ENCODE results near the gene TXN2.

DNA sequence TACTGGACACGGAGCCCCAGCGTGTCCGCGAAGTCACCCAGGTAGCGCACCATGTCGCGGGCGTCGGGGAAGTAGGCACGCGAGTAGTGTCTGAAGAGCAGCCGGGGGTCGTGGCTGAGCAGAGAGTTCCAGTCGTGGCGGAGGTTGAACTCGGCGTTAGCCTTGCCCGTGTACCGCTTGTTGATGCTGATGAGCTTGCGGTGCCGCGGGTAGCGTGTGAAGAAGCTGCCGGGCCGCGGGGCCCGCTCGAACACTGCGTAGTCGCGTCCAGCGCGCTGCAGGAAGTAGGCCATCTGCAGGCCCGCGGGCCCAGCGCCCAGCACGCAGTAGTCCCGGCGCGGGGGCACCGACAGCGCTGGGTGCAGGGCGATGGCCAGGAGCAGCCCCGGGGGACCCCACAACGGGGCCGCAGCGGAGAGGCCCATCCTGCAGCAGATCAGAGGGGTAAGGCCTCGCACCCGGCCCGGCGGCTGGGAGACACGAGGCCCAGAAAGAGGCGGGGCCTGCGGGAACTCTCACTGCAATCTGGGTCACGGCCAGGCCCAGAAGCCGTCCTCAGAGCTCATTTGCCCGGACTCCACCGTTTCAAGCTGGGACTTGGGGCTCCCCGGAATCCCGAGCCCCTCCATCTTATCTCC is 24.7 kb upstream of the TXN2 start:
- TF ChIP-seq, protein P1, sequence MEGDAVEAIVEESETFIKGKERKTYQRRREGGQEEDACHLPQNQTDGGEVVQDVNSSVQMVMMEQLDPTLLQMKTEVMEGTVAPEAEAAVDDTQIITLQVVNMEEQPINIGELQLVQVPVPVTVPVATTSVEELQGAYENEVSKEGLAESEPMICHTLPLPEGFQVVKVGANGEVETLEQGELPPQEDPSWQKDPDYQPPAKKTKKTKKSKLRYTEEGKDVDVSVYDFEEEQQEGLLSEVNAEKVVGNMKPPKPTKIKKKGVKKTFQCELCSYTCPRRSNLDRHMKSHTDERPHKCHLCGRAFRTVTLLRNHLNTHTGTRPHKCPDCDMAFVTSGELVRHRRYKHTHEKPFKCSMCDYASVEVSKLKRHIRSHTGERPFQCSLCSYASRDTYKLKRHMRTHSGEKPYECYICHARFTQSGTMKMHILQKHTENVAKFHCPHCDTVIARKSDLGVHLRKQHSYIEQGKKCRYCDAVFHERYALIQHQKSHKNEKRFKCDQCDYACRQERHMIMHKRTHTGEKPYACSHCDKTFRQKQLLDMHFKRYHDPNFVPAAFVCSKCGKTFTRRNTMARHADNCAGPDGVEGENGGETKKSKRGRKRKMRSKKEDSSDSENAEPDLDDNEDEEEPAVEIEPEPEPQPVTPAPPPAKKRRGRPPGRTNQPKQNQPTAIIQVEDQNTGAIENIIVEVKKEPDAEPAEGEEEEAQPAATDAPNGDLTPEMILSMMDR (conservative IDR thresholded peaks at IDR 0.05), result no peak
- TF ChIP-seq EZH2 (IDR thresholded peaks at IDR 0.05; ENCODE audit: low read depth), result no peak
